ENCODE results near the gene PCSK2.

GRCh38 chr20:17520583-17520982 is 293.7 kb downstream of the PCSK2 start:
- TF ChIP-seq POLR2A (IDR thresholded peaks at IDR 0.05; ENCODE audit: low read length) (no peak), GATA1 (IDR thresholded peaks at IDR 0.05; ENCODE audit: low read depth, low read length) (no peak)

Measured in erythroblast (primary cell).